SH-SY5Y (cell line): ENCODE results near the gene MAGIX.

Experiments used
- GATA2 ChIP-seq: IDR thresholded peaks from 2 replicates; pipeline ENCODE4 v1.6.1; 2011; ENCODE audit warnings: mild to moderate bottlenecking, low read depth, low read length
- GATA3 ChIP-seq: IDR thresholded peaks from 2 replicates; pipeline ENCODE4 v1.6.1; 2011; ENCODE audit warnings: low read depth, mild to moderate bottlenecking, low read length, moderate library complexity

- TF ChIP-seq GATA3 (no peak), GATA2 (no peak)
These were observed 29.0 kb downstream of the MAGIX start for GRCh38 chrX:49191574-49192011.
